SU-DHL-6 (cell line): ENCODE data around the gene SORCS2.

Experiments used
- CTCF ChIP-seq: fragments of 200-600 bp; sonication (generic); IDR thresholded peaks from one replicate; pipeline ENCODE4 v1.5.1; 2017; ENCODE audit warnings: antibody characterized with exemption, mild to moderate bottlenecking, low read length, moderate library complexity; ENCODE audit not compliant: insufficient read depth, poor library complexity, severe bottlenecking
- EZH2phosphoT487 ChIP-seq: fragments of 200-600 bp; sonication (generic), shearing (Covaris generic); conservative IDR thresholded peaks from 2 replicates; pipeline ENCODE4 v1.6.1; 2018; ENCODE audit warnings: mild to moderate bottlenecking, antibody characterized with exemption, low read length, moderate library complexity, mixed read lengths

DNA sequence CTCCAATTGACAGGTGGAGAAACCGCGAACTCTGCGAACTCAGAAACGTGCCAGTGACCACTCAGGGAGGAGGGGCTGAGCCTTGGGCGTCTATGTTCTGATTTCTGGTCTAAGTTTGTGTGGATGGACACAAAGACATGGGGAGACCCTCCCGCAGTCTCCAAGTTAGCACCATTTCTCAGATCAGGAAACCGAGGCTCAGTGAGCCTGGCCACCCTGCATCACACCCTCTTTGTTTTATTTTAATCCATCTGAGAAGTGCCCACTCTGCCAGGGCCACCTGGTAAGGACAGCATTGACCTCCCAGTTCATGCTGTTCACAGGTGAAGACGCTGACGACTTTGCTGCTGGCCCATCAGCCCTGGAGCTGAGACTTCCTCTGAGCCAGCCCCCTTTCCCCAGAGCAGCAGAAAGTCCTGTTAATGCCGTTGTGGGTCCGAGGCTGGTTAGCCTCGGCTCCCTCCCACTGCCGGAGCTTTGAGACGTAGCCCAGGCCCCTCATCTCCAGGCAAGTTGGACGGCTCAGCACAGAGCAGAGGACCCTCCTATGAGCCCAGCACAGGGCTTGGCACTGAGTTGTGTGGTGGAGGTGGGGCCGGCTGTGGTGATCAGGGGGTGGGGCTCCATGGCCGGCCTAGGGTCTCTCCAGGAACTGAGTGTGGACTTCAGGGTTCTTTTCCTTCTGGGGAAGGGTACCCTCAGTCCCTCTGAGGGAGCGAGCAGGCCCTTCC is 198.7 kb downstream of the SORCS2 start:
- TF ChIP-seq CTCF = no peak
- TF ChIP-seq EZH2phosphoT487 = no peak
